GM18498 (cell line): Measurements from ENCODE around the gene PDCD1LG2.
"Not testable (repeated sequence)": the region's sequence is repeated elsewhere in the genome, so short reads cannot be mapped to it uniquely, and the experiment has no call there.

ENCODE experiments used
- ATAC-seq: cut with Tn5 transposase; IDR thresholded peaks from one replicate; pipeline ENCODE4 v1.9.1; 2021; ENCODE audit warnings: mild to moderate bottlenecking, moderate library complexity; ENCODE audit not compliant: unreplicated experiment

PDCD1LG2 gene

DNA sequence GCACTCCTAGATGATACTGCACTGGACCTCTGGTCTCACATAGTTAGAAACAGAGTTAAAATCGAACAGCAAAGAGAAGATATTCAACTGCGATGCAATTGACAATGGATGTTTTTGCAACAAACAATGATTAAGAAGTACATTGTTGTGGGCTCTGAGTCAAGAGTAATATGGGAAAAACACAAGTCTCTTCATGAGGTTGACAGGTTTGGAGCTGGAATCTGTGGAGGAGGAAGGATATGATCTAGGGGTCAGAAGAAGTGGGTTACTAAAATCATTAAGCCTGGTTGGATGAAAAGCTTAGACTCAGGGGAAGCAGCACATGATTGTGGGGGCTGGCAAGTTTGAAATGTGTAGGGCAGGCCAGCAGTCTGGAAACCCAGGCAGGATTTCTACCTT lies 53.1 kb downstream of the PDCD1LG2 start:
- ATAC-seq, result no peak

DNA sequence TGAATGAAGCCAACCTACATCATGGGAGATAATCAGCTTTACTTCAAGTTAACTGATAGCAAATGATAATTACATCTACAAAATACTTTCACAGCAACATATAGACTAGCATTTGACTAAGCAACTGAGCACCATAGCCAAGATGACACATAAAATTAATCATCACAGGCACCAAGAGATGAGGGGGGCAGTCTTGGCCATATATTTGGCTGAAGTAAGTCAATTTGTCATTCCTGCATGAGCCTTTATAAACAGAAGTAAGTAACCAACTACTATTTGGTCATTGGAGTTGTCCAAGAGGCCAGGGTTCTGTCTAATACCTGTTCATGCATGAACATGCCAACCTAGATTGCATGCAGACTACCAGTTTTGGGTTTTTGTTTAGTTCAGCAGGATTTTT lies 53.6 kb downstream of the PDCD1LG2 start:
- no peak for ATAC-seq

DNA sequence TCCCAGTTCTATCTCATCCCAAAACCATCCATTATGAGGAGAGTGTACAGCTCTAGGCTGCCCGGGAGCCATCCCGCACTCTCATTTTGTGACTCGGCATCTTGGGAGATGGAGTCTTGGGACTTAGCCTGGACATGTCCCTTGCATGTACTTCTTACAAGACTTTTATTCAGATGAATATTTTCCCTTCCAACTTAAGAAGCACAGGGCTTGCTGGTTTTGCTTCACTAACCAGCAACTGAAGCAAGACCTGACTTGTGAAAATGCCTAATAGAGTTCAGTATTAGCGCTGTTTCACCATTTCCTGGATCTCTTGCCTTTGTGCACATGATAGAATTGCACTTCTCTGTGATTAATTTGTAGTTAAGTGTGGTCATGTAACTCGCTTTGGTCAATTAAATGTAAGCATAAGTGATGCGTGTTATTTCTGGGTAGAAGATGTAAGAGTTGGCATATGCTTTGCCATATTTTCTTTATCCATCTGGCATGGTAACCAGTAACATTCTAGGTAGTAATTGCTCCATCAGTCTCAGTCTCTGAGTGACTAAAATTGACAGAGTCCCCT lies 55.8 kb downstream of the PDCD1LG2 start:
- peak; percentile 75 for ATAC-seq

DNA sequence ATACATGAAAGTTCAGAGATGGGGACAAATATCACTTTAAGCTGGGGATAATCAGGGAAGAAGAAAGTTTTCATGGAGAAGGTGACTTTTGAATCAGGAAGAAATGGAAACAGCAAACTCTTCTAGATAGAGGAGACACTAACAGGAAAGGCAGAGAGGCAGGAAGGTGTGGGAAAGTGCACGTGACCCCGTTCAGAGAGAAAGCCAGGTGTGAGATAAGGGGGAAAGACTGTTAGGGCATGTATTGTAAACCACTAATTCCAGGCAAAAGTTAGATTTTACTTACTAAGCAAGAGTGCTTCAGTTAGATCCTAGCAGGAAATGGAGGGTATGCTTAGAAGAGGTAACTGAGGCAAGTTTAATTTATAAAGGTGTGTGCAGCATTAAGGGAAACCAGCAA lies 58.5 kb downstream of the PDCD1LG2 start:
- no peak for ATAC-seq

DNA sequence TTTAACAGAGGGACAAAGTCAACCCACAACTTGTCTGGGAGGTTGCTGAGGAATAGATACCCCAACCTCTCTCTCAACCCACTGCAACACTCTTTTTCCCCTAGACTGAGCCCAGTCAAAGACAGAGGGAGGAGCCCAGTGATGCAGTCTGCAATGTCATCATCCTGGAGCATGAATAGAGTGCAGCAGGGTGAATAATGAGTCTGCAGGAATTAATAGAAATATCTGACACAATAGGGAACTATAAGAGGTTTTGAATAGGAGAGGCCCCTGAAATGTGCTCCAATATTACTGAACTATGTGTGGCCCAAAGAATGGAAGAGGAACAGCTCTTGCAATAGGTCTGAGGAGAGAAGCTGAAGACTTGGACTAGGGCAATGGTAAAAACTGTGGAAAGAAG lies 59.1 kb downstream of the PDCD1LG2 start:
- no peak for ATAC-seq

DNA sequence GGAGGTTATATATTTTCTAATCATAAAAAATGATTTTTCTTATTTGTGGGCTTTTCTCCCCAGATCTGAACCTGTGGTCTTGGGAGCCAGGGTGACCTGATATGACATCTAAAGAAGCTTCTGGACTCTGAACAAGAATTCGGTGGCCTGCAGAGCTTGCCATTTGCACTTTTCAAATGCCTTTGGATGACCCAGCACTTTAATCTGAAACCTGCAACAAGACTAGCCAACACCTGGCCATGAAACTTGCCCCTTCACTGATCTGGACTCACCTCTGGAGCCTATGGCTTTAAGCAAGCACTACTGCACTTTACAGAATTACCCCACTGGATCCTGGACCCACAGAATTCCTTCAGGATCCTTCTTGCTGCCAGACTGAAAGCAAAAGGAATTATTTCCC lies 59.6 kb downstream of the PDCD1LG2 start:
- no peak for ATAC-seq

DNA sequence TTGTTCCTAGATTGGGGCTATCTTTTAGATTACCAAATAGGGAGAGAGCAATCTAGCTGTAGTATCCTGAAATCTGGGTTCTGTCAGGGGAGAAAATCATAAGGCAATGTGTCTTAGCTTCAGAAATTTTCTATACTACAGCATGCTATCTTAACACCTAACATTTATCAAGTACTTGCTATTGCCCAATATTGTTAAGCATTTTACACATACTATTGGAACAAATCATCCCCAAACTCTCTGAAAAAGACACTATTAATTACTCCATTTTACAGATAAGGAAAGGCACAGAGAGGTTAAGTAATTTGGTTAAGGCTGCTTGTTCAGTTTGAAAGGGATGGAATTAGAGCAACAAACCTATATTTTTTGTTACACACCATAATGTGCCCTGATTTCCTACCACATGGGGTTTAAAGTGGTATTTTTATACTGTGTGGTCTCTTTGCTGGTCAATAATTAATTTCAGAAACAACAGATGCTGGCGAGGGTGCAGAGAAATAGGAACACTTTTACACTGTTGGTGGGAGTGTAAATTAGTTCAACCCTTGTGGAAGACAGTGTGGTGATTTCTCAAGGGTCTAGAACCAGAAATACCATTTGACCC lies 61.4 kb downstream of the PDCD1LG2 start:
- no peak for ATAC-seq

DNA sequence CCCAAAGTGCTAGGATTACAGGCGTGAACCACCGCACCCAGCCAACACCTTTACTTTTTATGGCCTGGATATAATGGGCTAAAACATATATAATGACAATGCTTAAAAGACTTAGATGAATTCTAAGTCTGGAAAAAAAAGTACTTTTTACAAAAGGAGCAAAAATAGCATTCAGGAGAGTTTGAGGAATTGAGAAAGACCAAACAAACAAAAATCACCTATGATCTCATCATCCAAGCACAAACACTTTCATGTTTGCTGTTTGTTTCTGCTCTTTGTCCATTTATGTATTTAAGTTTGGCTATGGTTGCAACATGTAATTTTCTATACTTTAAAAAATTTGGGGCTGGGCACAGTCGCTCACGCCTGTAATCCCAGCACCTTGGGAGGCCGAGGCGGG lies 63.8 kb downstream of the PDCD1LG2 start:
- ATAC-seq, result no peak

DNA sequence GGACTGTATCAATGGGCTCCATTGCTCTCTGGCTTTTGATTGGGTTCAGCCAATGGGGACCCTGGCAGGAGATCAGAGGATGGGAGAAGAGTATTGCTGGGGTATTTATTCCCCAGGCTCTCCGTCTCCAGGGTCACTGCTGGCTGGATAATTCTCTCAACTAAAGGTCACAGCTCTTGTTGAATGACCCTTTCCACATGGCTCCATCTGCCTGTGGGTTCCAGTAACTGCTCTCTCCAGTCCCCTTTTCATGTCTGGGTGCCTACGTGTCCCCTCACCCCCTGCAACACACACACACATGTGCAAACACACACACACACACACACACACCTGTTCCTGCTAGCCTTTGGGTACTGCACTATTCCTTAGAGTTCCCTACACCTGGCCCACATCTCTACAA lies 64.7 kb downstream of the PDCD1LG2 start:
- no peak for ATAC-seq

DNA sequence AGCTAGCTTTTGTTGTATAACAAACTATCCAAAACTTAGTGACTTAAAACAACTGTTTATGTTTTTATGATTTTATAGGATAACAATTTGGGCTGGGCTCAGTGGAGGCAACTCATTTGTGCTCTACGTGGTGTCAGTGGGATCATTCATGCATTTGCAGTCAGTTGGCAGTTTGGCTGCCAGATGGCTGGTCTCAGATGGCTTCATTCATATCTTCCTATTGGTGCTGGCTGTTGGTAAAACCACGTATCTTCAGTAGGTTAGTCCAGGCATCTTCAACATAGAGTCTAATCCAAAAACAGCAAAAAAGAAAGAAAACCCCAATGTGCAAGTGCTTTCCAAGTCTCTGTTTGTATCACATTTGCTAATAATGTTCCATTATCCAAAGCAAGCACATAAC lies 66.9 kb downstream of the PDCD1LG2 start:
- ATAC-seq, result no peak

DNA sequence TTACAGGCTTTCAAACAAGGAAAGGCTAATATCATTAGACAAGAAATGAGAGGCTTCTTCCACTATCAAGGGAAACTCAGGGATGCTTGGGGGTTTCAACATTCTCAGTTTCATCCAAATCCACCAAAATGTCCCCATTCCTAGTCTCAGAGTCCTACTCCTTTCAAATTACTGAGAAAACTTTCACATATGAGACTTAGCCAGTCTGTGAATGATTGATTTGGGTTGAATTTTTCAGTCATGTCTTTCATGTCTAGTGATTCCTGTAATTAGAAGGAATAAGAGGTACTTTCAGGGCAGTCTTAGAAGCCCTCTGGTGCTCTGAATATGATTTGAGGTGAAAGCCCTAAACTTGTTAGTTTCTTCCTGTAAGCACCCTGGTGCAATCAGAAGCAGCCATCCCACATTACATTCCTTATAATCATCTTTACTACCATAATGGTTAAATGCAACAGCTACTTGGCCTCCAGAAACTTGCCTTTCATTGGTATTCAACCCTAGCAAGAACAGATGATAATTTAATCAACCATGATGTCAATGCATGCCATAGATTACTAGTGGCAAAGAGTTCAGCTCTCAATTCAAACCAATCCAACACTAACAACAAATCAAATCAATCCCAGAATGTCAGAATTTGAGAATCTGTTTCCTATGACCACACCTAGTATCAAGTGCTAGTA lies 67.8 kb downstream of the PDCD1LG2 start:
- no peak for ATAC-seq

DNA sequence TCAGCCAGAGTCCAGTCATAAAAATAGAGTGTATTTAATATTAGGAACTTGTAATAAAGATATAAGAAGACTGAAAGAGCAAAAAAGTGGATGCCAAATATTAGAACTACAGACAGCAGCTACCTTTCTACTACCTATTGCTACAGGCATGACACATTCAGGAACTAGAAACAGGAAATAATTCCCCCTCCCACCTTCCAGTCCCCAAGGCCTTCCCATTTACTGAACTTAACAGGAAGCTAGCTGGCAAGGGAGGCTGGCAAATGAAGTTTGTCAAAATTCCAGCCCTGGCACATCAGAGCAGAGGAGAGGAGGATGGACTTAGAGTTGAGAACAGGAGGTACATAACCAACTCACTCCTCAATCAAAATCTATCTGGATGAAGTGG lies 68.4 kb downstream of the PDCD1LG2 start:
- no peak for ATAC-seq

DNA sequence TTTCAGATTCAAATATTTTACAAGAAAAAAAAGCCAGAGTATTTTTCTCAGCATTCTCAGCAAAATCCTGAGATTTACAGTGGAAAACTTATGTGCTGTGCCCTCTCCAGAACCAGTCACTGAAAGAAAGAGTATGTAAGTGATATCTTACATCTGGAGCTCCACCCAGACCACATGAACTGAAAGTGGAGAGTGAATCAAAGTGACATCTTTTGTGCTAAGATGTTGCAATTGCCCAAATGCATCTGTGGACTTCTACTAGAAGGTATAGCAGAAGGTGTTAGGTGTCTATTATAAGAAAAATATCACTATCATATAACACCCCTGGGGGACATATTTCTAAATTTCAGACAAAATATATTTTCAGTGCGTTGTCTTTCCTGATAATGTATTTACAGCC lies 69.5 kb downstream of the PDCD1LG2 start:
- no peak for ATAC-seq

DNA sequence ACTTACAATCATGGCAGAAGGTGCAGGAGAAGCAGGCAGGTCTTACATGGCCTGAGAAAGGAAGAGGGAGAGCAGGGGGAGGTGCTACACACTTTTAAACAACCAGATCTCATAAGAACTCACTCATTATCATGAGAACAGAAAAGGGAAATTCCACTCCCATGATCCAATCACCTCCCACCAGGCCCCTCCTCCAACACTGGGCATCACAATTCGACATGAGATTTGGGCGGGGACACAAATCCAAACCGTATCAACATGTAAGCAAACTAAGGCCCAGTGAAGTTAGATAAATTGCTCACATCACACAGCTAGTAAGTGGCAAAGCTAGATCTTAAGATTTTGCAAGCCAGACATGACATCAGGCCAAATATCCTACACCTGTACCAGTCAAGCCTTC lies 70.3 kb downstream of the PDCD1LG2 start:
- ATAC-seq, result no peak

DNA sequence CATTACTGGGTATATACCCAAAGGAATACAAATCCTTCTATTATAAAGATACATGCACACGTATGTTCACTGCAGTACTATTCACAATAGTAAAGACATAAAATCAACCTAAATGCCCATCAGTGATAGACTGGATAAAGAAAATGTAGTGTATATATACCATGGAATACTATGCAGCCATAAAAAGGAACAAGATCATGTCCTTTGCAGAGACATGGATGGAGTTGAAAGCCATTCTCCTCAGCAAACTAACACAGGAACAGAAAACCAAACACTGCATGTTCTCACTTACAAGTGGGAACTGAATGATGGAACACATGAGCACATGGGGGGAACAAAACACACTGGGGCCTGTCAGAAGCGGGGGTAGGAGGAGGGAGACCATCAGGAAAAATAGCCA lies 71.4 kb downstream of the PDCD1LG2 start:
- ATAC-seq, result not testable (repeated sequence)

DNA sequence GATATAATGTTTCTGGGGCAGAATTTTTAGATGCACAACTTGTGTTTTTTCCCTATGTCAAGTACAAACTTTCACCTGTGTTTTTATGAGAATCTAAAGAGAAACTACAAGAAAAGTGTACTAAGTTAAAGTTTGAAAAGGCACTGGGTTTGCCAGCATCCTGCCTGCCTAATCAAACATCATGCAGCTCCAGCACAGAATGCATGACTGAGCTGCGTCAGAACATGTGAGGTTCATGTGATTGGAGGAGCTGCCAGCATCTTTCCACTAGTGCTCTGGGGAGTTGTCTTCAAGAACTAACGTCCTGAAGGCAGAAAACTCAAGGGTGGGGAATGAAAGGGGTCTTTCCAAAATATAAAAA lies 72.5 kb downstream of the PDCD1LG2 start:
- peak; percentile 59 for ATAC-seq

DNA sequence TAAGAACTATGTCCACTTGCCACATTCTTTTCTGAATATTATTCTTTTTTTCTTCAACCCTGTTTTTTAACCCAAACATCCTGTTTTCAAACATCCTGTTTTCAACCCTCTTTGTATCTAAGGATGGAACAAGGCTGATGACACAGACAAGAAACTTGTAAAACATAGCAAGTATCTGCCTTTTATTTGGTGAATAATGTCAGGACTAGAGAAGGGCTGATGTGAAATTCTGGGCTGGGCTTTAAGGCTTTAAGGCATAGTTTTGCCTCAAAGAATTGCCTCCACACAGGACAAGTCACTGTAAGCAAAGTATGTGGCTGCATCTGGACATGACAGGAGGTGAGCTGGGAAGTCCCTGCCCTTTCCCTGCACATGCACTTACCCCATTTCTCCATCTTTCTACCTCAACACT lies 76.1 kb downstream of the PDCD1LG2 start:
- ATAC-seq, result peak; percentile 38

DNA sequence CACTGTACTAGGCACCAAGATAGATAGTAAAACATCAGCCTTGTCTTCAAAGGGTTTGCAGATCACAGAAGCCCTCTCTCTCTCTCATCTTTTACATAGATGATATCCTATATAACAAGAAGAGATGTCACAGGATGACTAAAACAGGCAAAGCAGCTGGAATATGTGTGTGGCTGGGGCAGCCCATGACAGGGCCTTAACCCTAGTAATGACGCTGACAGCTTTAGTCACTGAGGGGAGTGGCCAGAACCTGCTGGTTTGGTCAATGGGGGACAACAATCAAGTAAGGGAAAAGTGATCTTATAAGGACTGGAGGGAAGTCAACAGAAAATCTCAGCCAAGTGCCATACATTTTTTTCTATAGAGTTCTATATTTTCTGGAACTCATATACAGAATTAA lies 76.7 kb downstream of the PDCD1LG2 start:
- ATAC-seq, result no peak

DNA sequence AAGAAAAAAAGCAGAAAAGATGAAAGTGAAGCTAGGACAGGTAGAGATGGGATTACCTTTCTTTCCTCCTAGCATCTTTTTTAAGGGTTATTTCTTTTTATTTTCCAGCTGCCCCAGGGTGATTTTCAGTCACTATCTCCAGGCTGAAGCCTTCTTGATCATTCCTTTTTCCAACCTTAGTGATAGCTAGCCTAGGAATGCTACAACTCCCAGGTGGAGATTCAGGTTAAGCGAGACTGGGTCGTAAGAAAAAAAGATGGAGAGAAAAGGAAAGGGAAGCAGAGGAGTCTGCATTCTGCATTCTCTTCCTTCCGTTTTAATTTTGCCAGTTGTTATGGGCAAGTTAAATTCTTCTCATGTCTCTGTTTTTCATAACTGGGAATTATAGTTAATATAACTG lies 81.9 kb downstream of the PDCD1LG2 start:
- ATAC-seq, result no peak

DNA sequence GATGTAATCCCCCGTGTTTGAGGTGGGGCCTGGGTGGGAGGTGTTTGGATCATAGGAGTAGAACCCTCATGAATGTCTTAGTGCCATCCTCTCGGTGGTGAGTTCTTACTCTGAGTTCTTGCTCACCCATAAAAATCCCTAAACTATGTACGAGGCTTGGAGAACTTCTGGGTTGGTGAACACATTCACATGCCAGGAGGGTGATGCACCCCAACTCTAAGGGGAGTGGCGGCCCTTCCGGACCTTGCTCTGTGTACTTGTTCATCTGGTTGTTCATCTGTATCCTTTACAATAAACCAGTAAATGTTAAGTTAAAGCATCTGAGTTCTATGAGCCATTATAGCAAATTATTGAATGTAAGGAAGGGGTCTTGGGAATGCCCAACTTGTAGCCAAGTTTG lies 82.6 kb downstream of the PDCD1LG2 start:
- no peak for ATAC-seq

DNA sequence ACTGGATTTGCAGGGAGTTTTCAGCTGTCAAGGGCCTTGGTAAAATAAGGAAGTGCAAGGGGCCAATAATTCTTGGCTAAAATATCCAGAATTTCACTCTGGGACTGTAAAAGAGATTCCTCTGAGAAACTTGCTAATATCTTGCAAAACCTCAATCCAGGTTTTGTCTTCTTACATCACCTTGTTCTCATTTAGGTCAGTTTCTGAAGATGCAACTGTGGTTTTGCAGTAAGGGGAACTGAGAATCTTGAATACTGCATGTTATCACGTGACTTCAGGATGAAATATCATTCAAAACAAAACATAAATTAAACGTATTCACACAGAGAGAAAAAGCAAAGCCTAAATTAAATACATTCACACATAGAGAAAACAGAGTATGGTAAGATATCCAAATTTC lies 83.6 kb downstream of the PDCD1LG2 start:
- ATAC-seq, result peak; percentile 65

DNA sequence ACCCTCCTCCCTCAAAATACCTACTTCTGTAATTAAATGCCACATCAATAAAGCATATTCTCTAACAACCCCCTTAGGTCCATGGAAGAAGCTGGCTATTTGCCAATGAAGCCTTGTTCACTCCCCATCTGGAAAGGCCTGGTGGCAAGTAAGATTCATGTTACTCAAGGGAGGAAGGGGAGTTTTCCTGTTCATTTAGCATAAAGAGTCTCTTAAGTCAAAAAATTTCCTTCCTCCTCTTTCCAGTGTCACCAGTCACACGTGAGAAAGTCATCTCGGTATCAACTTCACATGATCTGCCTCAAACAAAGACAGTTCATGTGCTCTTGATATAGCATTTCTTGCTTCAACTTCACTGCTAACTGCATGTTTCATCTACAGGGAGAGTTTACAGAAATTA lies 85.8 kb downstream of the PDCD1LG2 start:
- no peak for ATAC-seq
